Measurements from ENCODE around the gene ARHGAP19. TPM values are rescaled to one million over a fixed set of nuclear protein-coding genes. Genes with fewer than 3 reads are reported as not detected.
A peak's percentile ranks its signal among the peaks of the same experiment; 100 is the strongest.

The ARHGAP19 gene
- total RNA-seq, 1 experiment from 2014 or later, result 28.9 TPM

DNA sequence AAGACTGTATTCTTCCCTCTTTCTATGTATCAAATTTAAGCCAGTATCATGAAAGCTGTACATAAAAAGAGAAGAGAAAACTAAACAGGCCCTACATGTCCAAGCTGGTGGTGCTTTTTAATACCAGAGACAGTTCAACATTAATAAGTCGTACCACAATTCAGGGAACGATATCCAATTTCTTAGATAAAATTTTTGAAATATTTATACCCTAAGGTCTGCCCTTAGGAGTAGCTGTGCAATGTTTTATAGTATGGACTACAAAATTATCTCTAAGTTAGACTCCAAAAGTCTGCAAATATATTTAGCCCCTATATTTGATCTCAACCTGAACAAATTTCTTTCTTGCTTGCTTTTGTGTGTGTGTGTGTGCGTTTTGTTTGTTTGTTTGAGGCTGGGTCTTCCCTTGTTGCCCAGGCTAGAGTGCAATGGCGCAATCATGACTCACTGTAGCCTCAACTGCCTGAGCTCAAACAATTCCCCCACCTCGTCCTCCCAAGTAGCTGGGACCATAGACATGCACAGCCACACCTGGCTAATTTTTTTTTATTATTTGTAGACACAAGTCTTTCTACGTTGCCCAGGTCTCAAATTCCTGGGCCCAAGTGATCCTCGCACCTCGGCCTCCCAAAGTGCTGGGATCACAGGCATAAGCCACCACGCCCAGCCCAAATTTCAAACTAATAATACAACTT is 13.2 kb downstream of the ARHGAP19 start:
- TF ChIP-seq POLR2AphosphoS5 (IDR thresholded peaks at IDR 0.05; ENCODE audit: low read depth, low read length) (peak; percentile 38; the same call in 1 of the 2 replicates), TCF7L2 (IDR thresholded peaks at IDR 0.05; ENCODE audit: low read depth, low read length) (no peak), CTCF (IDR thresholded peaks at IDR 0.05) (no peak)
- no peak for DNase-seq (ENCODE audit: low read depth, low spot score)
- POLR2A ChIA-PET, result interaction anchor here (0.6 to 0.8 kb wide), 4 partner anchors 9 to 75 kb away, joined by 3 to 4 read pairs (median 4); no protein-coding TSS in a partner anchor

GRCh38 chr10:97278491-97278989 is 13.9 kb downstream of the ARHGAP19 start:
- H3K4me1 ChIP-seq (ENCODE audit: control insufficient read depth, insufficient read depth, low read length), result peaks cover 53% of the 10 kb centered on the region
- no peaks in the 10 kb centered on the region for H3K9me3 ChIP-seq (ENCODE audit: control insufficient read depth, insufficient read depth, low read depth, low read length)
- no peaks in the 10 kb centered on the region for H3K36me3 ChIP-seq (ENCODE audit: control insufficient read depth, insufficient read depth, low read length)
- H3K4me3 ChIP-seq (ENCODE audit: low read depth in 2 of 2, low read length in 2 of 2), result no peak overlapping the region
- TF ChIP-seq CTCF (IDR thresholded peaks at IDR 0.05) (peak; percentile 77; the same call in 1 of the 2 replicates), POLR2AphosphoS5 (IDR thresholded peaks at IDR 0.05; ENCODE audit: low read depth, low read length) (no peak)
- ATAC-seq (peak; percentile 77), DNase-seq (ENCODE audit: low read depth, low spot score) (peak; percentile 78)
- peak overlapping the region; percentile 86 for H3K27ac ChIP-seq (ENCODE audit: low read length)
- BruUV-seq (replicated peaks), result no TSS peak
- intact Hi-C loops (cut with micrococcal nuclease; ENCODE audit: unreplicated experiment) (loop anchor here (5.0 kb wide), 1 partner anchor 49 kb away; no protein-coding TSS in a partner anchor), in situ Hi-C loops (cut with HindIII; ENCODE audit: low pct_unique_long_range_greater_than_20kb, low sequenced_read_pairs) (no loop called here)
- ChIA-PET POLR2A (interaction anchor here (0.6 to 0.8 kb wide), 4 partner anchors 13 to 55 kb away, joined by 3 to 10 read pairs (median 5); no protein-coding TSS in a partner anchor), CTCF (interaction anchor here (0.5 to 2.4 kb wide), 14 partner anchors 10 to 312 kb away, joined by 3 to 26 read pairs (median 6); no protein-coding TSS in a partner anchor)
- no peaks in the 10 kb centered on the region for H3K27me3 ChIP-seq (ENCODE audit: control insufficient read depth, insufficient read depth, low read length)

More for the DNA sequence above, 13.2 kb downstream of the ARHGAP19 start:
- no TSS peak for BruUV-seq (replicated peaks)
- no peak overlapping the region for H3K4me3 ChIP-seq (ENCODE audit: low read depth in 2 of 2, low read length in 2 of 2)
- in situ Hi-C loops (cut with HindIII; ENCODE audit: low pct_unique_long_range_greater_than_20kb, low sequenced_read_pairs) (no loop called here), intact Hi-C loops (cut with micrococcal nuclease; ENCODE audit: unreplicated experiment) (loop anchor here (5.0 kb wide), 1 partner anchor 48 kb away; no protein-coding TSS in a partner anchor)
- H3K27me3 ChIP-seq (ENCODE audit: control insufficient read depth, insufficient read depth, low read length), result no peaks in the 10 kb centered on the region
- ATAC-seq, result peak; percentile 95
- no peaks in the 10 kb centered on the region for H3K36me3 ChIP-seq (ENCODE audit: control insufficient read depth, insufficient read depth, low read length)
- CTCF ChIA-PET, result interaction anchor here (0.5 to 2.4 kb wide), 13 partner anchors 12 to 312 kb away, joined by 3 to 26 read pairs (median 6); no protein-coding TSS in a partner anchor
- no peaks in the 10 kb centered on the region for H3K9me3 ChIP-seq (ENCODE audit: control insufficient read depth, insufficient read depth, low read depth, low read length)
- H3K4me1 ChIP-seq (ENCODE audit: control insufficient read depth, insufficient read depth, low read length), result peaks cover 53% of the 10 kb centered on the region
- peak overlapping the region; percentile 86 for H3K27ac ChIP-seq (ENCODE audit: low read length)

DNA sequence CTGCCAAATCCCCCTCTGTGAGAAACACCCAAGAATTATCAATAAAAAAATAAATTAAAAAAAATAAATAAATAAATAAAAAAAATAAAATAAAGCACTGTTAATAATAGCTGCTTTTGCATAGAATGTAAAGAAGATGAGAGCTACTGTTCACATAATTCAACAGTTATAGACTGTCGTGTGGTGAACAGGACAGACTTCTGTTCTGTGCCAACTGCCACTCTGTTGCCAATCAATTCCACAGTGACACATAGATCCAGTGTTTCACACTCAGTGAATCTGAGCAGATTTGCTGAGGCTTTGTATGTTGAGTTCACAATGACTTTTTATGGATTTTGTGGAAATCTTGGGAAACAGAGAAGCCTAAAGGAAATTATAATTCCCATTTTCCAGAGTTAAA is 14.9 kb downstream of the ARHGAP19 start:
- H3K27ac ChIP-seq (ENCODE audit: low read length), result peak overlapping the region; percentile 86
- H3K4me1 ChIP-seq (ENCODE audit: control insufficient read depth, insufficient read depth, low read length), result peaks cover 53% of the 10 kb centered on the region
- no peak for TF ChIP-seq SIN3A (IDR thresholded peaks at IDR 0.05; ENCODE audit: borderline replicate concordance, insufficient read depth, low read depth, low read length)
- no peak for TF ChIP-seq CTCF (IDR thresholded peaks at IDR 0.05)
- TF ChIP-seq TCF7L2 (IDR thresholded peaks at IDR 0.05; ENCODE audit: low read depth, low read length), result no peak
- no peak for TF ChIP-seq REST (IDR thresholded peaks at IDR 0.05; ENCODE audit: insufficient read depth in 1 of 2, low read depth in 2 of 2, low read length in 1 of 2)
- TF ChIP-seq POLR2AphosphoS5 (IDR thresholded peaks at IDR 0.05; ENCODE audit: low read depth, low read length), result no peak
- ChIA-PET CTCF (interaction anchor here (2.4 kb wide), 1 partner anchor 55 kb away, joined by 26 read pairs; no protein-coding TSS in a partner anchor), POLR2A (interaction anchor here (0.5 kb wide), 1 partner anchor 12 kb away, joined by 4 read pairs; no protein-coding TSS in a partner anchor)
- DNase-seq (ENCODE audit: low read depth, low spot score), result no peak
- in situ Hi-C loops (cut with HindIII; ENCODE audit: low pct_unique_long_range_greater_than_20kb, low sequenced_read_pairs) (no loop called here), intact Hi-C loops (cut with micrococcal nuclease; ENCODE audit: unreplicated experiment) (loop anchor here (5.0 kb wide), 1 partner anchor 50 kb away; no protein-coding TSS in a partner anchor)
- no peaks in the 10 kb centered on the region for H3K9me3 ChIP-seq (ENCODE audit: control insufficient read depth, insufficient read depth, low read depth, low read length)
- no peak for ATAC-seq
- no TSS peak for BruUV-seq (replicated peaks)
- H3K4me3 ChIP-seq (ENCODE audit: low read depth in 2 of 2, low read length in 2 of 2), result no peak overlapping the region
- H3K27me3 ChIP-seq (ENCODE audit: control insufficient read depth, insufficient read depth, low read length), result no peaks in the 10 kb centered on the region
- H3K36me3 ChIP-seq (ENCODE audit: control insufficient read depth, insufficient read depth, low read length), result no peaks in the 10 kb centered on the region

All from Panc1 (cell line).